Endothelial cell of umbilical vein (primary cell): ENCODE results near the gene FAM193A. TPM values are rescaled to one million over a fixed set of nuclear protein-coding genes. Genes with fewer than 3 reads are reported as not detected.

Source experiments
- BruUV-seq: library from RNA; stranded (reverse); fragments of 400-500 nt; replicated peaks from 2 replicates; lab custom pipeline; 2021; lab: Mats Ljungman, UMichigan
- CTCF ChIA-PET: fragments of 300-600, 350-600 bp; sonication (Branson Sonifier 250); formaldehyde crosslinking; loops from one replicate; lab custom pipeline; 2021; ENCODE audit warnings: antibody characterized with exemption, inconsistent platforms; lab: Charles Lee
- POLR2A ChIA-PET: fragments of 300-600, 350-600 bp; sonication (Branson Sonifier 250); formaldehyde crosslinking; loops from one replicate; lab custom pipeline; 2021; ENCODE audit warnings: antibody characterized with exemption, inconsistent platforms; lab: Charles Lee
- DNase-seq: peaks from one replicate; pipeline ENCODE4 v3.0.0-alpha.2; 2011; ENCODE audit warnings: low read depth, low spot score
- FAIRE-seq: peaks from 2 replicates; lab custom pipeline; 2011; peaks lifted over from hg19 to GRCh38; lab: Jason Lieb, UNC
- H2AFZ ChIP-seq: 2 replicates; pipeline ENCODE4 v1.6.0; 2012; ENCODE audit warnings: low read depth, low read length, control low read depth, inconsistent platforms
- H3K27ac ChIP-seq: 2 replicates; pipeline ENCODE4 v1.5.1; 2011; ENCODE audit warnings: low read depth, mild to moderate bottlenecking, control low read depth, low read length, moderate library complexity; ENCODE audit not compliant: insufficient read depth
- H3K27me3 ChIP-seq, 2 experiments: 2 replicates each; pipeline versions ENCODE4 v1.6.0 to v1.6.1; 2011; ENCODE audit warnings: low read length in 2 of 2, mixed read lengths in 1 of 2; ENCODE audit not compliant: control insufficient read depth in 2 of 2, insufficient read depth in 2 of 2
- H3K36me3 ChIP-seq, 2 experiments: 2 replicates in 1 of 2; 3 replicates in 1 of 2; pipeline ENCODE4 v1.5.1; 2011; ENCODE audit warnings: low read length in 2 of 2, mild to moderate bottlenecking in 1 of 2, moderate library complexity in 1 of 2; ENCODE audit not compliant: control insufficient read depth in 2 of 2, insufficient read depth in 2 of 2; ENCODE audit errors: extremely low read depth in 1 of 2
- H3K4me1 ChIP-seq: 3 replicates; pipeline ENCODE4 v1.5.1; 2011; ENCODE audit warnings: mild to moderate bottlenecking, low read length; ENCODE audit not compliant: control insufficient read depth, insufficient read depth; ENCODE audit errors: extremely low read depth
- H3K4me2 ChIP-seq: 2 replicates; pipeline ENCODE4 v1.6.1; 2011; ENCODE audit warnings: low read length, control low read depth, mixed read lengths; ENCODE audit not compliant: insufficient read depth
- H3K4me3 ChIP-seq, 3 experiments: fragments of 200-600 bp in 1 of 3; sonication (generic), shearing (Covaris generic) in 1 of 3; replicated peaks in 1 of 3; 2 replicates each; pipeline ENCODE4 v1.5.1; 2011 to 2016; ENCODE audit warnings: control low read depth in 3 of 3, low read length in 3 of 3, mild to moderate bottlenecking in 2 of 3, inconsistent platforms in 1 of 3, low read depth in 1 of 3, moderate library complexity in 1 of 3; ENCODE audit not compliant: insufficient read depth in 1 of 3
- H3K79me2 ChIP-seq: 2 replicates; pipeline ENCODE4 v1.6.0; 2012; ENCODE audit warnings: low read length, inconsistent platforms; ENCODE audit not compliant: control insufficient read depth, insufficient read depth
- H3K9ac ChIP-seq: replicated peaks from 2 replicates; pipeline ENCODE3; 2011; ENCODE audit warnings: low read length, control low read depth; ENCODE audit not compliant: insufficient read depth; ENCODE audit errors: extremely low read depth
- H3K9me1 ChIP-seq: replicated peaks from 3 replicates; pipeline ENCODE4 v1.6.0; 2011; ENCODE audit warnings: mild to moderate bottlenecking, low read length; ENCODE audit not compliant: control insufficient read depth, insufficient read depth; ENCODE audit errors: extremely low read depth
- H3K9me3 ChIP-seq: replicated peaks from 2 replicates; pipeline ENCODE4 v1.5.1; 2012; ENCODE audit warnings: low read length, inconsistent platforms; ENCODE audit not compliant: control insufficient read depth, insufficient read depth
- H4K20me1 ChIP-seq: replicated peaks from 2 replicates; pipeline ENCODE3; 2011; ENCODE audit warnings: mild to moderate bottlenecking, low read length; ENCODE audit not compliant: control insufficient read depth, insufficient read depth; ENCODE audit errors: extremely low read depth
- EZH2 ChIP-seq: IDR thresholded peaks from 2 replicates; pipeline ENCODE4 v1.6.1; 2012; ENCODE audit warnings: borderline replicate concordance, low read depth, mild to moderate bottlenecking, moderate library complexity, low read length, inconsistent platforms; ENCODE audit not compliant: severe bottlenecking
- JUN ChIP-seq: IDR thresholded peaks from 2 replicates; pipeline ENCODE4 v1.6.1; 2011; ENCODE audit warnings: borderline replicate concordance, low read depth; ENCODE audit not compliant: insufficient read length, insufficient read depth
- MYC ChIP-seq: IDR thresholded peaks from one replicate; pipeline ENCODE4 v1.6.1; 2011; ENCODE audit warnings: mild to moderate bottlenecking, low read depth, low read length
- POLR2AphosphoS5 ChIP-seq: IDR thresholded peaks from 2 replicates; pipeline ENCODE4 v1.6.1; 2012; ENCODE audit warnings: low read depth, mild to moderate bottlenecking, control low read depth, low read length, moderate library complexity; ENCODE audit not compliant: insufficient read depth
- dilution Hi-C: fragments of 300-500 bp; cut with MboI; formaldehyde crosslinking; loops from one replicate; pipeline ENCODE4 v1.15.0; 2019; ENCODE audit warnings: low sequenced_read_pairs; ENCODE audit not compliant: extremely low pct_ligation_motif_present
- intact Hi-C: fragments of 100-400 bp; cut with micrococcal nuclease; formaldehyde crosslinking; loops from one replicate; pipeline ENCODE4 v1.10.0; 2022
- polyA plus RNA-seq, 4 experiments: library from polyadenylated mRNA; depleted of rRNA in 3 of 4; stranded (reverse) in 3 of 4; unstranded in 1 of 4; fragments of >200 nt; gene quantifications; 2 replicates each; pipeline versions ENCODE4 v1.2.1 to v1.2.3, GENCODE V29; 2011 to 2012; ENCODE audit warnings: missing spikeins in 1 of 4
- total RNA-seq: library from RNA; stranded (reverse); gene quantifications from 2 replicates; pipeline ENCODE4 v1.2.3, GENCODE V29; 2021
- TF ChIP-seq, protein P1 (sequence below), 2 donors: IDR thresholded peaks; 1 replicate in 1 of 2; 2 replicates in 1 of 2; pipeline ENCODE4 v1.5.1; 2011; ENCODE audit warnings: low read length in 2 of 2, mild to moderate bottlenecking in 2 of 2, moderate library complexity in 2 of 2, control low read depth in 1 of 2, inconsistent platforms in 1 of 2, low read depth in 1 of 2; ENCODE audit not compliant: insufficient read depth in 1 of 2; ENCODE audit errors: extremely low read depth in 1 of 2

FAM193A gene
- total and polyA plus RNA-seq, 2 donors (not counting 3 experiments of a cell fraction or from before 2014, with no cell fraction given): 12.3 to 32.1 TPM

DNA sequence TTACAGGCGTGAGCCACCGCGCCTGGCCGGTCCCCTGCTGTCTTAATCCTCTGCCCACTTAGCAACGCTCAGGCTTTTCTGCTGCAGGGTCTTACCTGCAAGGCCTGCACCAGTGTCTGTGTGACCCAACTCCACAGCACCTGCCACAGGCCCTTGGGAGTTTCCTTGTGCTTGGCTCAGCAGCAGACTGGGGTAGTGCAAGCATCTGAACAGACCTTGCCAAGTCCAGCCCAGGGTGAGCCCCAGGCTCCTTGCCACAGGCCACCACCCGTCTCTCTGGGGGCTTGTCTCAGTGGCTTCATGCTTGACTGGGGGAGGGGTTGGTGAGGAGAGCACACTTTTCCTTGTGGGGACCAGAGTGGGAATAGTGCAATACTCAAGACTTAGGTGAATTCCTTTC, 87.0 kb downstream of the FAM193A start:
- Histone ChIP-seq H3K4me1 (no peaks in the 10 kb centered on the region), H3K79me2 (peaks cover 53% of the 10 kb centered on the region), H3K4me3 (no peak overlapping the region), H3K9me3 (no peaks in the 10 kb centered on the region), H3K27me3 (no peaks in the 10 kb centered on the region), H3K9me1 (no peaks in the 10 kb centered on the region), H3K9ac (no peak overlapping the region), H4K20me1 (no peaks in the 10 kb centered on the region), H2AFZ (no peak overlapping the region), H3K36me3 (peaks cover 4 to 8% of the 10 kb centered on the region in 2 experiments), H3K27ac (no peak overlapping the region), H3K4me2 (no peak overlapping the region)
- FAIRE-seq (no peak), DNase-seq (no peak)
- no peak for TF ChIP-seq JUN
- no peak for TF ChIP-seq POLR2AphosphoS5
- no peak for TF ChIP-seq EZH2
- TF ChIP-seq, protein P1, sequence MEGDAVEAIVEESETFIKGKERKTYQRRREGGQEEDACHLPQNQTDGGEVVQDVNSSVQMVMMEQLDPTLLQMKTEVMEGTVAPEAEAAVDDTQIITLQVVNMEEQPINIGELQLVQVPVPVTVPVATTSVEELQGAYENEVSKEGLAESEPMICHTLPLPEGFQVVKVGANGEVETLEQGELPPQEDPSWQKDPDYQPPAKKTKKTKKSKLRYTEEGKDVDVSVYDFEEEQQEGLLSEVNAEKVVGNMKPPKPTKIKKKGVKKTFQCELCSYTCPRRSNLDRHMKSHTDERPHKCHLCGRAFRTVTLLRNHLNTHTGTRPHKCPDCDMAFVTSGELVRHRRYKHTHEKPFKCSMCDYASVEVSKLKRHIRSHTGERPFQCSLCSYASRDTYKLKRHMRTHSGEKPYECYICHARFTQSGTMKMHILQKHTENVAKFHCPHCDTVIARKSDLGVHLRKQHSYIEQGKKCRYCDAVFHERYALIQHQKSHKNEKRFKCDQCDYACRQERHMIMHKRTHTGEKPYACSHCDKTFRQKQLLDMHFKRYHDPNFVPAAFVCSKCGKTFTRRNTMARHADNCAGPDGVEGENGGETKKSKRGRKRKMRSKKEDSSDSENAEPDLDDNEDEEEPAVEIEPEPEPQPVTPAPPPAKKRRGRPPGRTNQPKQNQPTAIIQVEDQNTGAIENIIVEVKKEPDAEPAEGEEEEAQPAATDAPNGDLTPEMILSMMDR (IDR thresholded peaks at IDR 0.05; ENCODE audit: extremely low read depth in 1 of 2, insufficient read depth in 1 of 2, low read depth in 1 of 2, low read length in 2 of 2): no peak
- TF ChIP-seq MYC: no peak
- ChIA-PET POLR2A (no interaction called here), CTCF (no interaction called here)
- dilution Hi-C loops (no loop called here), intact Hi-C loops (no loop called here)
- no TSS peak for BruUV-seq
